ENCODE results near the gene DXO. TPM values are rescaled to one million over a fixed set of nuclear protein-coding genes. Genes with fewer than 3 reads are reported as not detected.
"Not testable (repeated sequence)": the region's sequence is repeated elsewhere in the genome, so short reads cannot be mapped to it uniquely, and the experiment has no call there.

DXO gene
- total RNA-seq, 1 donor from 2014 or later: 29.4 TPM

DNA sequence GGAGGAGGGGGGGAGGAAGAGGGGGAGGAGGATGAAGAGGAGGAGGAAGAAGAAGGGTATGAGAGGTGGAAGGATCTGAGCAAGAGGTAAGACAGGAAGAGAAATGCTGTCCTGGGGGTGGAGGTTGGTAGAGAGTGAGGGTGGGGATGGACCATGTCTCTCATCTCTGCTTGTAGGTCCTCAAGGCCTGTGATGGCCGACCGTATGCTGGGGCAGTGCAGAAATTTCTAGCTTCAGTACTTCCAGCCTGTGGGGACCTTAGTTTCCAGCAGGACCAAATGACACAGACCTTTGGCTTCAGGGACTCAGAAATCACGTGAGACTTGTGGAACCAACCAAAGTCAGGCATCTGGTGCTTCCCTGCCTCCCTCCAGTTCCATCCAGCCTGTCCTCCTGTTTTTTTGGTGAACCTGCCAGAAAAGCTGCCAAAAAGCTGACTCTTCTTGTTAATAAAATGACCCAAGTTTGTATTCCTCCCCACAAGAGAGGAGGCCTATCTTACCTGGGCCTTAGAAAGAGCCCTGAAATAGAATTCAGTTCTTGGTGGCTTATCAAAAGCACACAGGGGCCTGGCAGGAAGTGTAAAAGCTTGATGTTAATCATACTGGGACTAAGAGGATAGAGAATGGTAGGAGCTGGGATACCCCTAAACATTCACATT, 7.4 kb upstream of the DXO start:
- ChIA-PET POLR2A (no interaction called here), CTCF (no interaction called here)
- DNase-seq (no peak), ATAC-seq (ENCODE audit: low read depth) (no peak)
- intact Hi-C loops (cut with micrococcal nuclease): loop anchor here (10.0 kb wide), 1 partner anchor 1225 kb away; the partner anchor contains the start of genes HSD17B8, RING1, RXRB and SLC39A7
- no peak for TF ChIP-seq CTCF (IDR thresholded peaks at IDR 0.05)
- H3K4me1 Mint-ChIP-seq: no peaks in the 10 kb centered on the region
- no peak overlapping the region for H3K4me3 Mint-ChIP-seq
- H3K27ac Mint-ChIP-seq: no peak overlapping the region
- H3K27me3 Mint-ChIP-seq: no peaks in the 10 kb centered on the region
- H3K9me3 Mint-ChIP-seq: no peaks in the 10 kb centered on the region
- H3K36me3 Mint-ChIP-seq (ENCODE audit: low read depth): peaks cover 15% of the 10 kb centered on the region

GRCh38 chr6:31978831-31979230, 6.9 kb upstream of the DXO start:
- intact Hi-C loops (cut with micrococcal nuclease): loop anchor here (10.0 kb wide), 1 partner anchor 1226 kb away; the partner anchor contains the start of genes HSD17B8, RING1, RXRB and SLC39A7
- H3K27ac Mint-ChIP-seq: no peak overlapping the region
- no peaks in the 10 kb centered on the region for H3K4me1 Mint-ChIP-seq
- POLR2A ChIA-PET: interaction anchor here (1.2 kb wide), 1 partner anchor 20 kb away, joined by 3 read pairs; the partner anchor contains the start of genes NELFE and SKIC2
- H3K36me3 Mint-ChIP-seq (ENCODE audit: low read depth): peaks cover 15% of the 10 kb centered on the region
- no peaks in the 10 kb centered on the region for H3K27me3 Mint-ChIP-seq
- CTCF ChIA-PET: no interaction called here
- TF ChIP-seq CTCF (IDR thresholded peaks at IDR 0.05): no peak
- H3K9me3 Mint-ChIP-seq: no peaks in the 10 kb centered on the region
- no peak overlapping the region for H3K4me3 Mint-ChIP-seq
- ATAC-seq (ENCODE audit: low read depth): no peak
- no peak for DNase-seq

DNA sequence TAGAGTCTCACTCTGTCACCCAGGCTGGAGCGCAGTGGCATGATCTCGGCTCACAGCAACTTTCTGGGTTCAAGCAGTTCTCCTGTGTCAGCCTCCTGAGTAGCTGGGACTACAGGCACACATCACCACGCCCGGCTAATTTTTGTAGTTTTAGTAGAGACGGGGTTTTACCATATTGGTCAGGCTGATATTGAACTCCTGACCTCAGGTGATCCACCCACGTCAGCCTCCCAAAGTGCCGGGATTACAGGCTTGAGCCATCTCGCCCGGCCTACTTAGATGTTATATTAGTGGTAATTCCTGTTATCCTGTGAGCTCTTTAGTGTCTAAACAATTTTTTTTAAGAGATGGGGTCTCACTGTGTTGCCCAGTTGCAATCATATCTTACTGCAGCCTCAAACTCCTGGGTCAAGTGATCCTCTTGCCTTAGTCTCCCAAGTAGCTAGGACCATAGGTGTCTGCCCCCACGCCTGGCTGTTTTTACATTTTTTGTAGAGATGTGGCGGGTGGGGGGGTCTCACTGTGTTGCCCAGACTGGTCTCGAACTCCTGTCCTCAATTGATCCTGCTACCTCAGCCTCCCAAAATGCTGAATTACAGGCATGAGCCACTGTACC, 6.0 kb upstream of the DXO start:
- no peak for ATAC-seq (ENCODE audit: low read depth)
- Mint-ChIP-seq H3K36me3 (ENCODE audit: low read depth) (peaks cover 15% of the 10 kb centered on the region), H3K9me3 (no peaks in the 10 kb centered on the region), H3K4me3 (no peak overlapping the region), H3K27ac (no peak overlapping the region), H3K27me3 (no peaks in the 10 kb centered on the region), H3K4me1 (peaks cover 8% of the 10 kb centered on the region)
- CTCF ChIA-PET: no interaction called here
- POLR2A ChIA-PET: interaction anchor here (1.2 kb wide), 1 partner anchor 19 kb away, joined by 3 read pairs; the partner anchor contains the start of genes NELFE and SKIC2
- TF ChIP-seq CTCF (IDR thresholded peaks at IDR 0.05): no peak
- intact Hi-C loops (cut with micrococcal nuclease): loop anchor here (10.0 kb wide), 1 partner anchor 1227 kb away; the partner anchor contains the start of genes HSD17B8, RING1, RXRB and SLC39A7
- no peak for DNase-seq

DNA sequence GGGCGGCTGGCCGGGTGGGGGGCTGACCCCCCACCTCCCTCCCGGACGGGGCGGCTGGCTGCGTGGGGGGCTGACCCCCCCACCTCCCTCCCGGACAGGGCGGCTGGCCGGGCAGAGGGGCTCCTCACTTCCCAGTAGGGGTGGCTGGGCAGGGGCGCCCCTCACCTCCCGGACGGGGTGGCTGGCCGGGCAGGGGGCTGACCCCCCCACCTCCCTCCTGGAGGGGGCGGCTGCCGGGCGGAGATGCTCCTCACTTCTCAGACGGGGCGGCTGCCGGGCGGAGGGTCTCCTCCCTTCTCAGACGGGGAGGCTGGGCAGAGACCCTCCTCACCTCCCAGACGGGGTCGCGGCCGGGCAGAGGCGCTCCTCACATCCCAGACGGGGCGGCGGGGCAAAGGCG, 4.1 kb upstream of the DXO start:
- ATAC-seq (ENCODE audit: low read depth); H3K9me3 Mint-ChIP-seq; H3K4me3 Mint-ChIP-seq; DNase-seq; H3K27me3 Mint-ChIP-seq; CTCF ChIA-PET; H3K27ac Mint-ChIP-seq: not testable (repeated sequence)
- Mint-ChIP-seq H3K4me1 (peaks cover 25% of the 10 kb centered on the region), H3K36me3 (ENCODE audit: low read depth) (peaks cover 23% of the 10 kb centered on the region)
- intact Hi-C loops (cut with micrococcal nuclease): loop anchor here (10.0 kb wide), 1 partner anchor 1229 kb away; the partner anchor contains the start of genes HSD17B8, RING1, RXRB and SLC39A7
- POLR2A ChIA-PET: interaction anchor here (0.7 kb wide), 2 partner anchors 724 to 844 kb away, joined by 3 read pairs; no protein-coding TSS in a partner anchor

- POLR2A ChIA-PET: interaction anchor here (0.7 to 5.2 kb wide), 16 partner anchors 11 to 1017 kb away, joined by 3 to 113 read pairs (median 4); partner anchors contain the start of genes C6orf47, CSNK2B, DDX39B and EHMT2
- intact Hi-C loops (cut with micrococcal nuclease): loop anchor here (1.0 to 10.0 kb wide), 3 partner anchors 14 to 1232 kb away; partner anchors contain the start of genes HSD17B8, NEU1, RING1 and RXRB
- no peak for DNase-seq
- ATAC-seq (ENCODE audit: low read depth): no peak
- CTCF ChIA-PET: interaction anchor here (1.2 to 1.4 kb wide), 2 partner anchors 14 to 20 kb away, joined by 4 read pairs; partner anchors contain the start of genes NELFE and SKIC2
- H3K4me3 Mint-ChIP-seq: peak overlapping the region; percentile 98
- H3K27ac Mint-ChIP-seq: peak overlapping the region; percentile 100
- H3K27me3 Mint-ChIP-seq: no peaks in the 10 kb centered on the region
- TF ChIP-seq CTCF (IDR thresholded peaks at IDR 0.05): no peak
- H3K4me1 Mint-ChIP-seq: peaks cover 39% of the 10 kb centered on the region
- peaks cover 37% of the 10 kb centered on the region for H3K36me3 Mint-ChIP-seq (ENCODE audit: low read depth)
- no peaks in the 10 kb centered on the region for H3K9me3 Mint-ChIP-seq
Observed at GRCh38 chr6:31972709-31973350, 892 bp upstream of the DXO start.

Data from activated B cell treated with CpG ODN at 0.5 μM for 24 hours (primary cell).